Neural cell (in vitro differentiated cells): ENCODE results near the gene SLC5A11. TPM values are rescaled to one million over a fixed set of nuclear protein-coding genes. Genes with fewer than 3 reads are reported as not detected.
"Not testable (repeated sequence)": the region's sequence is repeated elsewhere in the genome, so short reads cannot be mapped to it uniquely, and the experiment has no call there.

Source experiments
- H2AFZ ChIP-seq: fragments of 200-600, 300-800 bp; sonication (generic), shearing (Covaris generic); 2 replicates; pipeline ENCODE4 v1.6.0; 2014; ENCODE audit warnings: low read depth, mild to moderate bottlenecking, antibody characterized with exemption, low read length, moderate library complexity
- H3F3A ChIP-seq: fragments of 200-600 bp; shearing (Covaris generic); 2 replicates; pipeline ENCODE4 v1.6.1; 2016; ENCODE audit warnings: mild to moderate bottlenecking, moderate library complexity, mixed read lengths, antibody characterized with exemption, low read length; ENCODE audit not compliant: insufficient read depth, poor library complexity, severe bottlenecking
- H3K27ac ChIP-seq: fragments of 200-600, 300-800 bp; sonication (generic), shearing (Covaris generic); 2 replicates; pipeline ENCODE4 v1.5.1; 2014; ENCODE audit warnings: mild to moderate bottlenecking, low read length, moderate library complexity
- H3K27me3 ChIP-seq: fragments of 300-800, 200-600 bp; sonication (generic), shearing (Covaris generic); 2 replicates; pipeline ENCODE4 v1.6.0; 2014; ENCODE audit warnings: mild to moderate bottlenecking, low read depth, low read length, moderate library complexity; ENCODE audit not compliant: insufficient read depth
- H3K36me3 ChIP-seq: fragments of 300-800, 200-600 bp; sonication (generic), shearing (Covaris generic); 2 replicates; pipeline ENCODE4 v1.5.1; 2014; ENCODE audit warnings: mild to moderate bottlenecking, antibody characterized with exemption, low read length, moderate library complexity; ENCODE audit not compliant: insufficient read depth
- H3K4me2 ChIP-seq: fragments of 300-800, 200-600 bp; sonication (generic), shearing (Covaris generic); 2 replicates; pipeline ENCODE4 v1.6.0; 2014; ENCODE audit warnings: mild to moderate bottlenecking, low read length
- H3K4me3 ChIP-seq: fragments of 300-800, 200-600 bp; sonication (generic), shearing (Covaris generic); 2 replicates; pipeline ENCODE4 v1.5.1; 2014; ENCODE audit warnings: mild to moderate bottlenecking, low read length, moderate library complexity
- H3K79me2 ChIP-seq: fragments of 200-600 bp; shearing (Covaris generic); replicated peaks from 2 replicates; pipeline ENCODE4 v1.6.0; 2014; ENCODE audit warnings: mild to moderate bottlenecking, low read length, moderate library complexity; ENCODE audit not compliant: insufficient read depth
- H3K9ac ChIP-seq: fragments of 300-800, 200-600 bp; sonication (generic), shearing (Covaris generic); 2 replicates; pipeline ENCODE4 v1.6.1; 2016; ENCODE audit warnings: mild to moderate bottlenecking, low read length, mixed read lengths
- H3K9me2 ChIP-seq: fragments of 200-600 bp; shearing (Covaris generic); 2 replicates; pipeline ENCODE4 v1.6.1; 2016; ENCODE audit warnings: mild to moderate bottlenecking, low read length, mixed read lengths; ENCODE audit not compliant: insufficient read depth
- H3K9me3 ChIP-seq: fragments of 200-600, 300-800 bp; sonication (generic), shearing (Covaris generic); 2 replicates; pipeline ENCODE4 v1.6.1; 2016; ENCODE audit warnings: mild to moderate bottlenecking, mixed run types, low read length, moderate library complexity, mixed read lengths
- H4K20me1 ChIP-seq: fragments of 200-600 bp; shearing (Covaris generic); 2 replicates; pipeline ENCODE4 v1.6.1; 2016; ENCODE audit warnings: mild to moderate bottlenecking, mixed run types; ENCODE audit not compliant: insufficient read depth
- EP300 ChIP-seq: fragments of 450-650 bp; conservative IDR thresholded peaks from 2 replicates; pipeline ENCODE4 v1.6.1; 2014; ENCODE audit warnings: antibody characterized with exemption, mild to moderate bottlenecking, moderate library complexity; ENCODE audit not compliant: poor library complexity, severe bottlenecking
- EZH2 ChIP-seq: fragments of 200-600, 300-800 bp; shearing (Covaris generic), sonication (generic); IDR thresholded peaks from 2 replicates; pipeline ENCODE4 v1.6.1; 2014; ENCODE audit warnings: antibody characterized with exemption, low read length, borderline replicate concordance, mild to moderate bottlenecking; ENCODE audit not compliant: insufficient read depth, poor library complexity, severe bottlenecking
- MXI1 ChIP-seq: fragments of 450-650 bp; conservative IDR thresholded peaks from 2 replicates; pipeline ENCODE4 v1.6.1; 2014; ENCODE audit warnings: antibody characterized with exemption, mild to moderate bottlenecking; ENCODE audit not compliant: poor library complexity, severe bottlenecking
- POLR2AphosphoS5 ChIP-seq: IDR thresholded peaks from 2 replicates; pipeline ENCODE4 v1.6.1; 2012
- RAD21 ChIP-seq: fragments of 450-650 bp; conservative IDR thresholded peaks from 2 replicates; pipeline ENCODE4 v1.6.1; 2014; ENCODE audit warnings: antibody characterized with exemption, mild to moderate bottlenecking, moderate library complexity
- REST ChIP-seq: IDR thresholded peaks from 2 replicates; pipeline ENCODE4 v1.6.1; 2012; ENCODE audit warnings: borderline replicate concordance
- SMC3 ChIP-seq: fragments of 450-650 bp; conservative IDR thresholded peaks from 2 replicates; pipeline ENCODE4 v1.6.1; 2014; ENCODE audit warnings: antibody characterized with exemption, mild to moderate bottlenecking, moderate library complexity; ENCODE audit not compliant: poor library complexity
- TAF1 ChIP-seq: IDR thresholded peaks from 2 replicates; pipeline ENCODE4 v1.6.1; 2012; ENCODE audit warnings: low read depth
- polyA plus RNA-seq: library from polyadenylated mRNA; depleted of rRNA; stranded (reverse); fragments of >200 nt; gene quantifications from 2 replicates; pipeline ENCODE4 v1.2.3, GENCODE V29; 2014
- TF ChIP-seq, protein P1 (sequence below): fragments of 450-650 bp; IDR thresholded peaks from 2 replicates; pipeline ENCODE4 v1.5.1; 2014; ENCODE audit warnings: antibody characterized with exemption, mild to moderate bottlenecking, moderate library complexity; ENCODE audit not compliant: poor library complexity, severe bottlenecking

The SLC5A11 gene
- polyA plus RNA-seq, 1 donor from 2014 or later: not detected

GRCh38 chr16:24807301-24807700 lies 38.5 kb upstream of the SLC5A11 start:
- H3K9me2 ChIP-seq: no peaks in the 10 kb centered on the region
- H4K20me1 ChIP-seq: no peaks in the 10 kb centered on the region
- no peaks in the 10 kb centered on the region for H3K9me3 ChIP-seq
- no peak overlapping the region for H3K27ac ChIP-seq
- TF ChIP-seq REST: no peak
- no peak for TF ChIP-seq SMC3
- TF ChIP-seq, protein P1, sequence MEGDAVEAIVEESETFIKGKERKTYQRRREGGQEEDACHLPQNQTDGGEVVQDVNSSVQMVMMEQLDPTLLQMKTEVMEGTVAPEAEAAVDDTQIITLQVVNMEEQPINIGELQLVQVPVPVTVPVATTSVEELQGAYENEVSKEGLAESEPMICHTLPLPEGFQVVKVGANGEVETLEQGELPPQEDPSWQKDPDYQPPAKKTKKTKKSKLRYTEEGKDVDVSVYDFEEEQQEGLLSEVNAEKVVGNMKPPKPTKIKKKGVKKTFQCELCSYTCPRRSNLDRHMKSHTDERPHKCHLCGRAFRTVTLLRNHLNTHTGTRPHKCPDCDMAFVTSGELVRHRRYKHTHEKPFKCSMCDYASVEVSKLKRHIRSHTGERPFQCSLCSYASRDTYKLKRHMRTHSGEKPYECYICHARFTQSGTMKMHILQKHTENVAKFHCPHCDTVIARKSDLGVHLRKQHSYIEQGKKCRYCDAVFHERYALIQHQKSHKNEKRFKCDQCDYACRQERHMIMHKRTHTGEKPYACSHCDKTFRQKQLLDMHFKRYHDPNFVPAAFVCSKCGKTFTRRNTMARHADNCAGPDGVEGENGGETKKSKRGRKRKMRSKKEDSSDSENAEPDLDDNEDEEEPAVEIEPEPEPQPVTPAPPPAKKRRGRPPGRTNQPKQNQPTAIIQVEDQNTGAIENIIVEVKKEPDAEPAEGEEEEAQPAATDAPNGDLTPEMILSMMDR: no peak
- TF ChIP-seq POLR2AphosphoS5: no peak
- no peak for TF ChIP-seq EP300
- no peak for TF ChIP-seq EZH2
- no peak for TF ChIP-seq RAD21
- TF ChIP-seq MXI1: no peak
- no peak for TF ChIP-seq TAF1
- H3K4me2 ChIP-seq: no peak overlapping the region
- H3K4me3 ChIP-seq: no peak overlapping the region
- no peak overlapping the region for H3K9ac ChIP-seq
- no peaks in the 10 kb centered on the region for H3F3A ChIP-seq
- no peak overlapping the region for H2AFZ ChIP-seq
- H3K79me2 ChIP-seq: no peaks in the 10 kb centered on the region
- H3K36me3 ChIP-seq: peaks cover 11% of the 10 kb centered on the region
- H3K27me3 ChIP-seq: no peaks in the 10 kb centered on the region

GRCh38 chr16:24810951-24811843 lies 34.6 kb upstream of the SLC5A11 start:
- Histone ChIP-seq H3F3A (no peaks in the 10 kb centered on the region), H3K79me2 (no peaks in the 10 kb centered on the region), H3K9me3 (no peaks in the 10 kb centered on the region), H4K20me1 (no peaks in the 10 kb centered on the region), H3K4me2 (no peak overlapping the region), H3K27ac (no peak overlapping the region), H2AFZ (no peak overlapping the region), H3K36me3 (peaks cover 12% of the 10 kb centered on the region), H3K27me3 (no peaks in the 10 kb centered on the region), H3K9ac (no peak overlapping the region), H3K9me2 (no peaks in the 10 kb centered on the region), H3K4me3 (no peak overlapping the region)
- TF ChIP-seq EP300 (no peak), POLR2AphosphoS5 (no peak), REST (no peak), MXI1 (no peak), EZH2 (no peak), SMC3 (no peak), TAF1 (no peak), RAD21 (no peak)
- TF ChIP-seq, protein P1: no peak

DNA sequence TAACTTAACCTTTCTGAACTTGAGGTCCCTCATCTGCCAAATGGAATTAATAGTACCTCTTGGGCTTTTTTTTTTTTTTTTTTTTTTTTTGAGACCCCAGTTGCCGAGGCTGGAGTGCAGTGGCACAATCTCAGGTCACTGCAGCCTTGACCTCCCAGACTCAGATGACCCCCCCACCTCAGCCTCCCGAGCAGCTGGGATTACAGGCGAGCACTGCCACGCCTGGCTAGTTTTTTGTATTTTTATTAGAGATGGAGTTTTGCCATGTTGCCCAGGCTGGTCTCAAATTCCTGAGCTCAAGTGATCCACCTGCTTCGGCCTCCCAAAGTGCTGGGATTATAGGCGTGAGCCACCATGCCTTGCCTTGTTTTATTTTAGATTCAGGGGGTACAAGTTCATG lies 33.0 kb upstream of the SLC5A11 start:
- H3F3A ChIP-seq, H3K27ac ChIP-seq, H4K20me1 ChIP-seq, H3K79me2 ChIP-seq, H3K9me2 ChIP-seq, H3K4me3 ChIP-seq, H2AFZ ChIP-seq, H3K27me3 ChIP-seq, H3K9ac ChIP-seq, H3K9me3 ChIP-seq, H3K4me2 ChIP-seq: not testable (repeated sequence)
- H3K36me3 ChIP-seq: peaks cover 18% of the 10 kb centered on the region
